GM12878 (cell line): Measurements from ENCODE around the gene GNG13. TPM values are rescaled to one million over a fixed set of nuclear protein-coding genes. Genes with fewer than 3 reads are reported as not detected.

Source experiments
- ATF7 ChIP-seq: fragments of 450-650 bp; IDR thresholded peaks from 2 replicates; pipeline ENCODE4 v1.6.1; 2016; ENCODE audit warnings: low read depth, mild to moderate bottlenecking
- BACH1 ChIP-seq: fragments of 450-650 bp; IDR thresholded peaks from 2 replicates; pipeline ENCODE4 v1.6.1; 2017; ENCODE audit warnings: mild to moderate bottlenecking, borderline replicate concordance
- BCL3 ChIP-seq: IDR thresholded peaks from 2 replicates; pipeline ENCODE4 v1.6.1; 2011; ENCODE audit warnings: borderline replicate concordance, low read depth, mild to moderate bottlenecking, moderate library complexity, low read length; ENCODE audit not compliant: insufficient read depth, poor library complexity, severe bottlenecking
- CHD2 ChIP-seq: IDR thresholded peaks from 2 replicates; pipeline ENCODE4 v1.6.1; 2011; ENCODE audit warnings: low read depth, low read length, improper control_type of control experiment, borderline replicate concordance
- CREB1 ChIP-seq: IDR thresholded peaks from 2 replicates; pipeline ENCODE4 v1.6.1; 2012; ENCODE audit warnings: low read depth, mild to moderate bottlenecking, inconsistent platforms
- EGR1 ChIP-seq, 2 experiments: IDR thresholded peaks; 1 replicate in 1 of 2; 2 replicates in 1 of 2; pipeline ENCODE4 v1.6.1; 2011 to 2012; ENCODE audit warnings: low read depth in 2 of 2, low read length in 2 of 2, borderline replicate concordance in 1 of 2, mild to moderate bottlenecking in 1 of 2, moderate library complexity in 1 of 2
- FOS ChIP-seq: IDR thresholded peaks from 3 replicates; pipeline ENCODE4 v1.6.1; 2011; ENCODE audit warnings: borderline replicate concordance; ENCODE audit not compliant: insufficient read length; ENCODE audit errors: extremely low read depth
- GATAD2B ChIP-seq: fragments of 450-650 bp; conservative IDR thresholded peaks from 2 replicates; pipeline ENCODE4 v1.6.1; 2017; ENCODE audit warnings: low read depth, mild to moderate bottlenecking, moderate library complexity
- HDAC6 ChIP-seq: fragments of 200-600 bp; sonication (generic); IDR thresholded peaks from one replicate; pipeline ENCODE4 v1.8.0; 2017; ENCODE audit warnings: antibody characterized with exemption; ENCODE audit not compliant: unreplicated experiment
- IRF5 ChIP-seq: fragments of 450-650 bp; IDR thresholded peaks from 2 replicates; pipeline ENCODE4 v1.6.1; 2017; ENCODE audit warnings: borderline replicate concordance
- MLLT1 ChIP-seq: fragments of 450-650 bp; IDR thresholded peaks from 2 replicates; pipeline ENCODE4 v1.6.1; 2016; ENCODE audit warnings: mild to moderate bottlenecking
- MTA3 ChIP-seq: IDR thresholded peaks from 2 replicates; pipeline ENCODE4 v1.6.1; 2012; ENCODE audit warnings: low read length, inconsistent platforms, borderline replicate concordance
- MXI1 ChIP-seq: fragments of 150-350 bp; IDR thresholded peaks from 2 replicates; pipeline ENCODE4 v1.6.1; 2011; ENCODE audit warnings: low read depth, mild to moderate bottlenecking, inconsistent platforms, low read length, improper control_type of control experiment
- PBX3 ChIP-seq: IDR thresholded peaks from 2 replicates; pipeline ENCODE4 v1.6.1; 2011; ENCODE audit warnings: mild to moderate bottlenecking, low read depth, low read length, moderate library complexity; ENCODE audit not compliant: insufficient replicate concordance
- RAD21 ChIP-seq: IDR thresholded peaks from 2 replicates; pipeline ENCODE4 v1.6.1; 2011; ENCODE audit warnings: mild to moderate bottlenecking, low read depth, low read length, moderate library complexity; ENCODE audit not compliant: insufficient read depth
- RELB ChIP-seq: fragments of 450-650 bp; IDR thresholded peaks from 2 replicates; pipeline ENCODE4 v1.6.1; 2017; ENCODE audit warnings: low read depth, mild to moderate bottlenecking, moderate library complexity
- RUNX3 ChIP-seq: IDR thresholded peaks from 2 replicates; pipeline ENCODE4 v1.6.1; 2012; ENCODE audit warnings: low read length, inconsistent platforms
- TBL1XR1 ChIP-seq: IDR thresholded peaks from 2 replicates; pipeline ENCODE4 v1.6.1; 2012; ENCODE audit warnings: low read depth, low read length, improper control_type of control experiment
- YY1 ChIP-seq: IDR thresholded peaks from 2 replicates; pipeline ENCODE4 v1.6.1; 2011; ENCODE audit warnings: low read depth, mild to moderate bottlenecking, low read length
- ZBED1 ChIP-seq: IDR thresholded peaks from 2 replicates; pipeline ENCODE4 v1.6.1; 2016; ENCODE audit warnings: borderline replicate concordance
- ZNF217 ChIP-seq: fragments of 450-650 bp; IDR thresholded peaks from 2 replicates; pipeline ENCODE4 v1.6.1; 2017; ENCODE audit warnings: antibody characterized with exemption, mild to moderate bottlenecking
- polyA plus RNA-seq, 11 experiments: library from polyadenylated mRNA; depleted of rRNA in 4 of 11; unstranded in 6 of 11; stranded (reverse) in 5 of 11; fragments of >200 nt; fragmentation: Nextera tagmentation in 4 of 11; fragmentation: Illumina TruSeq in 1 of 11; extraction: Ambion mirVana in 4 of 11; extraction: Trizol in 1 of 11; gene quantifications; 1 replicate in 1 of 11; 2 replicates in 10 of 11; pipeline versions ENCODE4 v1.2.1 to v1.2.3, GENCODE V29; 2011 to 2016; ENCODE audit warnings: inconsistent platforms in 2 of 11, missing spikeins in 2 of 11, low read depth in 1 of 11
- total RNA-seq, 4 experiments: library from RNA; depleted of rRNA in 3 of 4; stranded (reverse); fragments of >200 nt in 3 of 4; fragmentation: Illumina TruSeq in 1 of 4; extraction: Trizol in 1 of 4; gene quantifications; 2 replicates each; pipeline versions ENCODE4 v1.2.1 to v1.2.3, GENCODE V29; 2013 to 2021

GNG13 gene
- total and polyA plus RNA-seq, 10 of the 15 experiments (the other 5 are each of a cell fraction or from before 2014, with no cell fraction given): not detected

- TF ChIP-seq GATAD2B: 0 out of 2 replicates have a peak, but pooled peaks have one; percentile 21
- TF ChIP-seq BCL3: no peak
- TF ChIP-seq MTA3: no peak
- TF ChIP-seq CREB1: peak; percentile 60
- no peak for TF ChIP-seq IRF5
- no peak for TF ChIP-seq TBL1XR1
- peak; percentile 90 for TF ChIP-seq MXI1
- TF ChIP-seq RAD21: no peak
- peak; percentile 55; the same call in 1 of the 2 replicates for TF ChIP-seq MLLT1
- peak; percentile 89 for TF ChIP-seq PBX3
- TF ChIP-seq FOS: peak; percentile 36
- no peak for TF ChIP-seq HDAC6
- TF ChIP-seq BACH1: peak; percentile 28; the same call in 1 of the 2 replicates
- TF ChIP-seq ZNF217: no peak
- no peak for TF ChIP-seq ZBED1
- TF ChIP-seq ATF7: no peak
- TF ChIP-seq RELB: 0 out of 2 replicates have a peak, but pooled peaks have one; percentile 15
- TF ChIP-seq CHD2: peak; percentile 68; the same call in 1 of the 2 replicates
- no peak for TF ChIP-seq RUNX3
- peak; percentile 29; the same call in 1 of the 2 replicates for TF ChIP-seq YY1
- peak; percentile 80 to 89 for TF ChIP-seq EGR1 (IDR thresholded peaks at IDR 0.05; ENCODE audit: borderline replicate concordance in 1 of 2, low read depth in 2 of 2, low read length in 2 of 2)
These were observed 12.0 kb downstream of the GNG13 start, which contains the start of gene CHTF18 (continued) for GRCh38 chr16:788399-789126.
